Osteoblast (primary cell): ENCODE results near the gene GLYR1. TPM values are rescaled to one million over a fixed set of nuclear protein-coding genes. Genes with fewer than 3 reads are reported as not detected.
A peak's percentile ranks its signal among the peaks of the same experiment; 100 is the strongest.

Experiments used
- DNase-seq: peaks from one replicate; pipeline ENCODE4 v3.0.0; 2011; ENCODE audit warnings: low spot score, mixed read lengths; ENCODE audit not compliant: insufficient read length; ENCODE audit errors: missing footprints
- H2AFZ ChIP-seq: 2 replicates; pipeline ENCODE4 v1.6.0; 2011; ENCODE audit warnings: mild to moderate bottlenecking, low read length
- H3K27ac ChIP-seq: 2 replicates; pipeline ENCODE4 v1.5.1; 2011; ENCODE audit warnings: mild to moderate bottlenecking, low read depth, low read length, moderate library complexity
- H3K27me3 ChIP-seq: 2 replicates; pipeline ENCODE4 v1.6.0; 2012; ENCODE audit warnings: mild to moderate bottlenecking, control low read depth, inconsistent platforms, low read length, moderate library complexity; ENCODE audit not compliant: insufficient read depth
- H3K36me3 ChIP-seq: 2 replicates; pipeline ENCODE4 v1.5.1; 2011; ENCODE audit warnings: mild to moderate bottlenecking, low read length, control low read depth, moderate library complexity; ENCODE audit not compliant: insufficient read depth
- H3K4me1 ChIP-seq: 2 replicates; pipeline ENCODE4 v1.5.1; 2011; ENCODE audit warnings: mild to moderate bottlenecking, low read length, control low read depth, moderate library complexity; ENCODE audit not compliant: insufficient read depth
- H3K4me2 ChIP-seq: 2 replicates; pipeline ENCODE4 v1.6.0; 2011; ENCODE audit warnings: mild to moderate bottlenecking, low read length; ENCODE audit not compliant: insufficient read depth
- H3K4me3 ChIP-seq: fragments of 200-600 bp; sonication (generic); 3 replicates; pipeline ENCODE4 v1.5.1; 2012; ENCODE audit warnings: mild to moderate bottlenecking, low read length, inconsistent platforms; ENCODE audit not compliant: insufficient read depth
- H3K79me2 ChIP-seq: 2 replicates; pipeline ENCODE4 v1.6.0; 2012; ENCODE audit warnings: mild to moderate bottlenecking, low read length, control low read depth, inconsistent platforms; ENCODE audit not compliant: insufficient read depth
- H3K9me3 ChIP-seq: 2 replicates; pipeline ENCODE4 v1.5.1; 2011; ENCODE audit warnings: low read depth, low read length, control low read depth
- H4K20me1 ChIP-seq: 2 replicates; pipeline ENCODE4 v1.6.0; 2012; ENCODE audit warnings: mild to moderate bottlenecking, low read length, control low read depth; ENCODE audit not compliant: insufficient read depth
- CTCF ChIP-seq: IDR thresholded peaks from 2 replicates; pipeline ENCODE4 v1.5.1; 2011; ENCODE audit warnings: mild to moderate bottlenecking, low read depth, low read length, moderate library complexity; ENCODE audit errors: extremely low read depth
- small RNA-seq: library from RNA; depleted of rRNA; stranded (forward); fragments of <200 nt; gene quantifications from one replicate; pipeline ENCODE3, GENCODE V24; 2012
- total RNA-seq: library from RNA; depleted of rRNA; stranded (reverse); fragments of >200 nt; gene quantifications from 2 replicates; pipeline ENCODE4 v1.2.3, GENCODE V29; 2012

The GLYR1 gene
- total RNA-seq, 1 donor: 48.1 TPM

DNA sequence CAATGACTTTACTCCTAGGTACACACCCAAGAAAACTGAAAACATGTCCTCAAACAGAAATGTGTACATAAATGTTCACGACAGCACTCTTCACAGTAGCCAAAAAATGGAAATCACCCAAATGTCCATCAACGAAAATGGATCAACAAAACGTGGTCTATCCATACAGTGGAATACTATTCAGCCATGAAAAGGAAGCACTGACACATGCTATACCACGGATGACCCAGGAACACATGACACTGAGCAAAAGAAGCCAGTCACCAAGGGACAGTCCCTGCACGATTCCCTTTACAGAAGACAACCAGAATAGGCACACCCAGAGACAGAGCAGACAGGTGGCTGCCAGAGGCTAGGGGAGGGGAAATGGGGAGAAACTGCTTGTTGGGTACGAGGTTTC lies 91.4 kb downstream of the GLYR1 start:
- peaks cover 4% of the 10 kb centered on the region for H3K79me2 ChIP-seq
- no peak overlapping the region for H3K27ac ChIP-seq
- H4K20me1 ChIP-seq: peaks cover 14% of the 10 kb centered on the region
- no peak for DNase-seq
- H3K4me1 ChIP-seq: no peaks in the 10 kb centered on the region
- H3K36me3 ChIP-seq: peaks cover 64% of the 10 kb centered on the region
- no peak overlapping the region for H3K4me2 ChIP-seq
- peaks cover 3% of the 10 kb centered on the region for H3K9me3 ChIP-seq
- no peak overlapping the region for H2AFZ ChIP-seq
- TF ChIP-seq CTCF: no peak
- no peak overlapping the region for H3K4me3 ChIP-seq
- H3K27me3 ChIP-seq: no peaks in the 10 kb centered on the region

GRCh38 chr16:4754865-4755264 lies 92.2 kb downstream of the GLYR1 start:
- Histone ChIP-seq H3K79me2 (peaks cover 4% of the 10 kb centered on the region), H3K27me3 (no peaks in the 10 kb centered on the region), H2AFZ (no peak overlapping the region), H3K4me2 (no peak overlapping the region), H3K9me3 (peaks cover 3% of the 10 kb centered on the region), H3K4me1 (no peaks in the 10 kb centered on the region), H3K36me3 (peaks cover 57% of the 10 kb centered on the region), H4K20me1 (peaks cover 10% of the 10 kb centered on the region), H3K27ac (no peak overlapping the region), H3K4me3 (no peak overlapping the region)
- DNase-seq: peak; percentile 15
- no peak for TF ChIP-seq CTCF

DNA sequence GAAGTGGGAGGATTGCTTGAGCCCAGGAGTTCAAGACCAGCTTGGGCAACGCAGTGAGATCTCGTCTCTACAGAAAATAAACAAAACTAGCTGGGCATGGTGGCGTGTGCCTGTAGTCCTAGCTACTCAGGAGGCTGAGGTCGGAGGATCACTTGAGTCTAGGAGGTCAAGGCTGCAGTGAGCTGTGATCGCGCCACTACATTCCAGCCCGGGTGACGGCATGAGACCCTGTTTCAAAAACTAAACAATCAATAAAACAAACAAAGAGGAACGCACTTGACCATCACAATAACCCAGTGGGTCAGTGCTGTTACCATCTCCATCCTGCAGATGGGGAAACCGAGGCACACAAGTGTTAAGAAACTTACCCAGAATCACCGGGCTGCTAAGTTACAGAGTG lies 93.9 kb downstream of the GLYR1 start:
- no peak for TF ChIP-seq CTCF
- DNase-seq: no peak
- H3K4me3 ChIP-seq: no peak overlapping the region
- no peak overlapping the region for H2AFZ ChIP-seq
- no peaks in the 10 kb centered on the region for H3K4me1 ChIP-seq
- H4K20me1 ChIP-seq: peaks cover 10% of the 10 kb centered on the region
- no peaks in the 10 kb centered on the region for H3K27me3 ChIP-seq
- peaks cover 41% of the 10 kb centered on the region for H3K36me3 ChIP-seq
- no peak overlapping the region for H3K4me2 ChIP-seq
- H3K27ac ChIP-seq: no peak overlapping the region
- H3K9me3 ChIP-seq: peaks cover 3% of the 10 kb centered on the region
- peaks cover 4% of the 10 kb centered on the region for H3K79me2 ChIP-seq

Small RNA genes within 50 kb of the gene (small RNA-seq; reads per million reads assigned to genes)
- gene RF00017: not detected

Other genes starting within 250 kb of the GLYR1 start
- gene UBALD1, start 232.4 kb downstream of the GLYR1 start, total RNA-seq: 6.2 and 9.4 TPM in 2 replicates
- gene MGRN1, start 222.5 kb downstream of the GLYR1 start, total RNA-seq: 41.5 and 46.7 TPM in 2 replicates
- gene NUDT16L1, start 153.7 kb downstream of the GLYR1 start, total RNA-seq: 15.0 and 18.1 TPM in 2 replicates
- gene ANKS3, start 113.0 kb downstream of the GLYR1 start, total RNA-seq: 31.2 and 39.4 TPM in 2 replicates
- gene DNAAF8, start 112.8 kb downstream of the GLYR1 start, total RNA-seq: 1.1 and 2.7 TPM in 2 replicates
- 14.5 and 16.2 TPM in 2 replicates for gene ZNF500, start 80.1 kb downstream of the GLYR1 start, total RNA-seq
- gene SEPTIN12, start 58.9 kb downstream of the GLYR1 start, total RNA-seq: not detected in 2 replicates
- not detected in 2 replicates for gene SMIM22, start 51.9 kb downstream of the GLYR1 start, total RNA-seq
- gene ROGDI, start 44.7 kb downstream of the GLYR1 start, total RNA-seq: 15.9 and 17.1 TPM in 2 replicates
- 34.5 and 38.4 TPM in 2 replicates for gene UBN1, start 193 bp upstream of the GLYR1 start, total RNA-seq
- gene PPL, start 89.9 kb upstream of the GLYR1 start, total RNA-seq: 24.2 and 27.1 TPM in 2 replicates
- gene SEC14L5, start 111.0 kb upstream of the GLYR1 start, total RNA-seq: under 0.01 and 0.29 TPM in 2 replicates
- 29.8 and 40.2 TPM in 2 replicates for gene NAGPA, start 186.6 kb upstream of the GLYR1 start, total RNA-seq
- gene C16orf89, start 218.7 kb upstream of the GLYR1 start, total RNA-seq: 0.59 TPM in 1 of 2 replicates, not detected in the other
- 43.3 and 43.4 TPM in 2 replicates for gene ALG1, start 224.6 kb upstream of the GLYR1 start, total RNA-seq